Hepatic stellate cell (primary cell): ENCODE results near the gene ATP12A.

ENCODE experiments used
- DNase-seq: peaks from one replicate; pipeline ENCODE4 v3.0.0; 2011; ENCODE audit warnings: low spot score

The ATP12A gene

DNA sequence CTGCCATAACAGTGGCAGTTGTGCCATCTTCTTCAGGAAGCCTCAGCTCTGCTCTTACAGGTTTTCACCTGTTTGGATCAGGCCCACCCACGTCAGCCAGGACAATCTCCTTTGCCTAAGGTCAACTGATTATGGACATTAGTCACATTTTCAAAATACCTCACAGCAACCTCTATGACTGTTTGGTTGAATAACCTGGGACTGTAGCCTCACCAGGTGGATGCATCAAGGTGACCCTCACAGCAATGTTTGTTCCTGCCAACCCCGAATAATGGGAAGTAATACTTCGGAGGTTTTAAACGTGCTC is 17.2 kb upstream of the ATP12A start:
- DNase-seq = no peak

DNA sequence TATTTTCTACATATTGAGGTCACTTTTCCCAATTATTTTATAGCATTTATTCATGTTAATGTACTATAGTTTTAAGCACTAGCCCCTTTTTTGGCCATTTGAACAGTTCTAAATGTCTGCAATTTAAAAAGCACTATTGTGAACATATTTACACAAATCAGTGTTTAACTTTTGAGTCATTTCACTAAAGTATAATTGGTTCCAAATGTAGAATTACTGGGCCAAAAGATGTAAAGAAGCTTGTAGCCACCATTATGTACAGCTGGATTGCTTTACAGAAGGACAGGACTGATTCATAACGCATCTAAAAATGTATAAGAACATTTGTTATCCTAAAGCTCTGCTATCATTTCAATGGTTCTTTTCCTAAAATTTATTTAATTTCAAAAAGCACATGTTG is 16.6 kb upstream of the ATP12A start:
- no peak for DNase-seq

DNA sequence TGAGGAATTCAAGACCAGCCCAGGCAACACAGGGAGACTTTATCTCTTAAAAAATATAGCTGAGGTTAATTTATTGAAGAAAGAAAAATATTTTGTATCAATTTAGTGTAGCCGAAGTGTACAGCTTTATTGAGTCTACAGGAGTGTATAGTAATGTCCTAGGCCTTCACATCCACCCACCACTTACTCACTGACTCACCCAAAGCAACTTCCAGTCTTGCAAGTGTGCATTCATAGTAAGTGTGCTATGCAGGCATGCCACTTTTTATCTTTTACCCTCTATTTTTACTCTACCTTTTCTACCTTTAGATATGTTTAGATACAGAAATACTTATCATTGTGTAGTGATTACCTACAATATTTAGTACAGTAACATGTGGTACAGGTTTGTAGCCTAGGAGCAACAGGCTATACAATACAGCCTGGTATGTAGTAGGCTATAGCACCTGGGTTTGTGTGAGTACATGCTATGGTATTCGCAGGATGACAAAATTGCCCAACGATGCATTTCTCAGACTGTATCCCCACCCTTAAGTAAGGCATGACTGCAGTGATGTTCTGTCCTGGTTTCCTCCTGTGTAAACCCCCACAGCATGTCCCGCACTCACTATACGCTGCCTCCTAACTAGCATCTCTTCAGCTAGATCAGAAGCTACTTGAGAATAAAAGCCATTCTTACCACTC is 15.3 kb upstream of the ATP12A start:
- DNase-seq = no peak

DNA sequence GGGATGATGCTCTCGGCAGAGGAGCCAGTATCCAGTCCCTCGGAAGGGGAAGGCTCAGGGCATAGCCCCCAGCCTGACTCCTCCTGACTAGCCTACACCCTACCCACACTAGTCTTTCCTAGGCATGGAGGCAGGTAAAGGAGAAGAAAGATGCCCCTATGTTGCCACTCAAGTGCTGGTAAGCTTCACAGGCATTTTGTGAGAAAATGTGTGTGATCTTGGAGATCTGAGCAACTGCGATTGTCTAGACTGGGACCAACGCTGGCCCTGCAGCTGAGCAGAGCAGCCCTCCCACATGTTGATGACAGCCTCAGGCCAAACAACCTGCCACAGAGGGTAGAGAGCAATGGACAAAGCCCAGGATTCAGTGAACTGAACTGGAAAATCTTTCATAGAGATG is 11.7 kb upstream of the ATP12A start:
- DNase-seq = no peak

DNA sequence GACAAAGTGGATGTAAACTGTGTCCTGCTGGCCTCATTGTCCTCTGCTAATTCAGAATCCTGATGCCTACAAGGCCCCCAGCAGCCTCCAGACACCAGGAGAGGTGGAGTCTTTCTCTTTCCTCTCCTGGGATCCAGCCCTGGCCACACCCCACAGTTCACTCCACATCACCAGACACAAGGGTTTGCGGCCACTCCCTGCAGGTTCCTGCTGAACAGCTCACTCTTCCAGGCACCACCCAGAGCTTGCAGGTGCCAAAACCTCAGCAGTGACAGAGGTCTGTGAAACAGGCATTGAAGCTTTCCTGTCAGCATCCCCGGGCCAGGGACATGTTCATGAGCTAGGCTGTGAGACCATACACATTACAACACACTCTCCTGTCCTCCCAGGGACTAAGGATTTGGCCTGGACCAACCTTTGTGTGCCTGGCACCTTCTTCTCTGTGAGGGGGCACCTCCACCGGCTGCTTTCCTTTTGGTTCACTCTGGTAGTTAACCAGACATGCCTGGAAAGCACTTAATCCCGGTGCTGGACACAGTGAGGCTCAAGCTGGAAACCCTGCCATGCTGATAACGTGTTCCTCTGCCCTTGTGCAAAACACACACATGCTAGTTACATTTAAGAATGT is 11.1 kb upstream of the ATP12A start:
- no peak for DNase-seq

DNA sequence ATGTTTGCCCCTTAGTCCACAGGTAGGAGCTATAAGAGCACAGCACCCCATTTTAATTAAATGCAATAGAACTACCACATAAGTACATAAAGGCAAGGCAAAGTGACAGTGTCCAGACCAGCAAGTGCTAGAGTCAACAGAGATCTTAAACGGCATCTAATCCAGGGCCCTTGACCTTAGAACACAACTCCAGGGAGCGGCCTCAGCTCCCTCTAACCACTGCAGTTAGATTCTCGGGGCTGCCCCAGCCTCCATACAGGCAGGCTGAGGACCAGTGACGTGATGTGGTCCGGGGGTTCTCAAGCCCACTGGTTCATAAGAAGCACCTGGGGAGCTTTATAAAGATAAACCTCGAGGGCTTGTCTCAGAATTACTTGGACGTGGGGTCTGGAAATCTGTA is 10.0 kb upstream of the ATP12A start:
- DNase-seq = no peak

DNA sequence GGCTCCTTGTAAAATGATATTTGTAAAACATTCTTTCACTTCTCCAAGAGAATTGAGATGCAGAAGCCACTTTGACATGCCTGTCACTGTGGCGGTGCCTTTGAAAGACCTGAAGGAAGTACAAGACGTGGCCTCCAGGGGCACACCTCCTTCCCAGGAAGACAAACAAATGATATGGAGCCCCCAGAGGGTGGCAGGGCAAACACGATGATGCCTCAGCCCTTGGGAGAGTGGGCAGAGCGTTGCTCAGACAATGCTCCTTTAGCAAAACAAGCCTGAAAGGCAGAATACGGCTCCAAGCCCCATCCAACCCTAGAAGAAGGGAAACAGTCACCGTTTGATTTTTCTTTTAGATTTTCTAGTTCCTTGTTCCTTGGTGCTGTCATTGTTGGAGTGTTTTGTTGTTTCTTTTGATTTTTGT is 9.2 kb upstream of the ATP12A start:
- DNase-seq = no peak

DNA sequence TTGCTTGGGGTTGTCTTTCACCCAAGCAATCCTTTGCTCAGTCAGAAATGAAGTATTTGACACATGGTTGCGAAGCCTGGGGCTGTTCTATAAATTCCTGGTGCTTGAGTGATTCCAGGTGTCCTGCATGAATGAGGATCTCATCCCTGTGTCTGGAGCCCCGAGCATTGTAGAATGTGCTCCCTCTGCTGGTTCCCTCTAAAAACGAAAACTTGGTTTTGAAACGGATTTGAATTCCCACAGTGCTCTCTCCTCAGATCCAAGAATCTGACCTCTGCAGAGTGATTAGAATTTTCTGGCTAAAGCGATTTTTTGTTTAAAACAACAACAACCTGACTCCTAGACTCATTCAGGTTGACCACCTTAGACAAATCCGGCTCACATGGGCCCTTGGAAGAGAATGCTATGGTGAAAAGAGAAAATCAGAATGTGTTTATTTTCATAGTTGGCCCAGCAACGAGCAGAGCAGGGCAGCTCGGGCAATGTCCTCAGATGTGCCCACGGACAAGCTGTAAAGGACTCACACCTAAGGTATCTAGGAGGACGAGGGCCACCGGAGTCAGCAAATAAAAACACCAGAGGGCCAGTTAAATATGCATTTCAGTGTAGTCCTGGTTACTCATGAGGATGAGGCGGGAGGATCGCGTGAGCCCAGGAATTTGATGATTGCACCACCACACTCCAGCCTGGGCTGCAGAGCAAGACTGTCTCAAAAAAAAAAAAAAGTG is 8.7 kb upstream of the ATP12A start:
- DNase-seq = peak; percentile 77

DNA sequence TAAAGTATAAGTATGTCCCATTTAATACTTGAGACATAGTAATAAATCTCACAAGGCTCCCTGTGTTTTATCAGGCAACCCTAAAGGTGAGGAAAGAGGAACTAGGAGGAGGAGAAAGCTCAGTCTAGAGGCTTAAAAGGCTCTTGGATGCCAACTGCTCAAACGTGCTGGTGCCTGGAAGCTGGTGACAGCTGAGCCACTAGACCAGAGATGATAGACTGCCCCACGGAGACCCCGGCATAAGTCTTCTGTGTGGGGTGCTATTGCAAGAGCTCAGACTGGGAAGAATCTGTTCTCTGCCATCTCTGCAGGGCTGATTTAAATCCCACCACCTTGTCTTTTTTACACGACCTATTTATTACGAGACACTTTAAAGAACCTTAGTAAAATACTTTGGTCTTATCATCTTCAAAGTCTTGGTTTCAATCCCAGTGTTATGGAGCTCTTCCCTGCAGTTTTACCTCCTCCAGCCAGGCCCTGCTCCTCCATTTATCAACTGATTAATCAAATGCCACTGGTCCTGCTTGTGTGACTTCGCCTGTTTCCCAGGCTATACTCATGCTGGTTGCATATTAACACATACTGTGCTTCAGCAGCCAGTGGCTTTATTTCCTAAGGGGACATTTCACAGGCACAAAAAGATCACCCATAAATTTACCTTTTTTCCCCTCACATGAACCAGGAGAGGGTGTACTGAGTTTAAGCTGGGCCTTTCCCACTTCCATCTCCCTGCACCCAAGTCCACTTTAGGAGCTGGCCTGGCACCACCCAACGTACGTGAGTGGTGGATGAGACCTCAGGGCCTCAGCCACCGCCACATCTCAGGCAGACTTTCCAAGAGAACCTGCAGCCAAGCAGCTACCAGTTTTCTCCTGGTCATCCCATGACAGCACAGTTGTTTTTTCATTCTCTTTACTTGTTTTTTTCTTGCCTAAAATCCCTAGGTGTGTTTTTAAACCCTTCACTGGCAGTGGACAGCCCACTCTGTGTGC is 7.8 kb upstream of the ATP12A start:
- no peak for DNase-seq

DNA sequence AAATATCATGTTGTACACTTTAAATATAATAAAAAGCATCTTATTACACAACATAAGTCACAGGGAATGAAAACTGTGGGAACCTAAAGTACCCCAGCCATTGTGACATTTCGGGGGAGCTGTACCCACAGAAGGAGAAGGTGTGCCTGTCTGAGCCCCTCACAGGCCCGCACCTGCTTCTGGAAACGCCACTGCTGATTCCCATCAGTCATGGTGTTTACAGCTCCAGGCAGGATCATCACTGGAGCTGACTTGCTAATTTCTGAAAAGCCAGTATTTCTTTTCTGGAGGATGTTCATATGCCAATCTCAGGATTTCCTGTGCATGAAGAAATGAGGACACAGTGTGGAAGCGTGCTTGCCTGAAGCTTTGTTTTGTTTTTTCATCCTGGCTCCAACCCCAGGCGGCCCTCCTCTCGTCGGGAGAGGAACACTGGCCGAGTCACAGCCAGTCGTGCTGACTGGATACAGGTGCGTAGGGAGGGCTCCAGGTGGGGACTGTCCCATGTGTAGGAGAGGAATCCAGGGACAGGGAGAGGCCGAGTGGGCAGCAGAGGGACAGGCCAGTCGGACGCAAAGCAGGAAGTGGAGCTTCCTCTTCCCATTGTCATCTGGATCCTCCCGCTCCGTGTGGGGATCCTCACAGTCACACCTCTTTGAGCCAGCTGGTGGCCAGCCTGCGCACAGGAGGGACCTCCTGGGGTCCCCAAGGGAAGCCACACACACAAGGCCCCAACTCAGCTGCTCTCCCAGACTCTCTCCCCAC is 4.2 kb upstream of the ATP12A start:
- no peak for DNase-seq

DNA sequence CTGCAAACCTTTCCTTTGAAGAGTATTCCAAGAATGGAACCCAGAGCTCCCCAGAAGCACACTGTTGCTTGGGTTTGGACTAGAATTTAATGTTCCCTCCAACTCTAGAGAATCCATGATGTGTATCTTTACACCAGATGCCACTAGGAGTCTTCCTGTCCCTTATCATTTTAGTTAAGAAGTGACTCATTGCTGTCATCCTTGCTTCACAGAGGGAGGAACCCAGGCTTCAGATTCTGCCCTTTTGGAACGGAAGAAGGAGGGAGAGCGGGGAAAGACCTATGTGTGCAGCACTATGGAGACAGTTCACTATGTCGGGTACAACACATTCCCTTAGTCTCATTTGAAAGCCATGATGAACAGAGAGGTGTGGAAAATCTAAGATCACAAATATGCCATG is 2.1 kb upstream of the ATP12A start:
- no peak for DNase-seq

DNA sequence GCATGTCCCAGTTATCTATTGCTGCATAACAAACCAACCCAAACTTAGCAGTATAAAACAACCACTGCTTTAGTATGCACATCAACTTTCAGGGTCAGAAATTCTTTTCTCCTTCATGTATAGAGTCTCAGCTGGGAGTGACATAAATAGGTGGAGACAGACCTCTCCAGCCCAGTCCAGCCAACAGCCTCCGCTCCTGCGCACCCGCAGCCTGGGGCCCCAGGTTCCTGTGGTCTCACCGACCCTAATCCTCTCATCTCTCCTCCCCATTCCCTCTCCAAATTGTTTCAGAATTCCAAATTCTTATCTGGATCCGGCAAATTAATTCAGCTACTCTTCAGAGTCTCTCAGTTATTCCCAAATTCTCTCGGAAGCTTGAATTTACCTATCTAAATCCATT is 522 bp upstream of the ATP12A start:
- no peak for DNase-seq

DNA sequence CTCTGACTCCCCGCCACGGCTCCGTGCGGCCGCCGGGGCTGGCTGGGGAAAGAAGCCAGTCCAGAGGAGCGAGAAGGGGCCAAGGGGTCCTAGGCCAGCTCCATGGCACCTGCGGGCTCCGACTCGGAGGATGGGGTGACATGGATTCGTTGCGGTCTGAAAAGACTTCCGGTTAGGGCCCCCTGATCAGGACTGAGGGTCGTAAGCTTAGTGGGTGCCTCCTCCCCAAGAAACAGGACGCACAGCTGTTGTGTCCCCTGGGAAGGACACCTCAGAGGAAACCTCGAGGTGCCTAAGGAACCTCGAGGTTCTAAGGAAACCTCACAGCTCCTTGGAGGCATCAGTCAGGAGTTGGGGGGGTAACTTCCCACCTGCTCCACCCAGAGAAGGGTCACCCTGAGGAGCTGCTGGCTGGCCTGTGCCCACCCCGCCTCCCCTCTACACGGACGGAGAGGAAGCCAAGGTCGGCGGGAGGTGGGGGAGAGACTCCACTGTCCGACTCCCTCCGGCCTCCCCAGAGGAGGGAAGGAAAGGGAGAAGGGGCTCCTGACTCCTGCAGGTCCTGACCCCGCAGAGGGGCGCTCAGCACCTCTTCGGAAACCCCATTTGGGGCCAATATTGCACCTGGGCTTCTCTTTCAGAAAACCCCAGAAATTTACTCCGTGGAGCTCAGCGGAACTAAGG is 855 bp downstream of the ATP12A start:
- DNase-seq = no peak

DNA sequence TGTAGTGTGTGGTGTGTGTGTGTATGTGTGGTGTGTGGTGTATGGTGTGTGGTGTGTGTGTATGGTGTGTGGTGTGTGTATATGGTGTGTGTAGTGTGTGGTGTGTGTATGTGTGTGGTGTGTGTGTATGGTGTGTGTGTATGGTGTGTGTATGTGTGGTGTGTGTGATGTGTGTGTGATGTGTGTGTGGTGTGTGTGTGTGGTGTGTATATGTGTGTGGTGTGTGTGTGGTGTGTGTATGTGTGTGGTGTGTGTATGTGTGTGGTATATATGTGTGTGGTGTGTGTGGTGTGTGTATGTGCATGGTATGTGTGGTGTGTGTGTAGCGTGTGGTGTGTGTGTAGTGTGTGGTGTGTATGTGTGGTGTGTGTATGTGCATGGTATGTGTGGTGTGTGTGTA is 1.7 kb downstream of the ATP12A start:
- no peak for DNase-seq

DNA sequence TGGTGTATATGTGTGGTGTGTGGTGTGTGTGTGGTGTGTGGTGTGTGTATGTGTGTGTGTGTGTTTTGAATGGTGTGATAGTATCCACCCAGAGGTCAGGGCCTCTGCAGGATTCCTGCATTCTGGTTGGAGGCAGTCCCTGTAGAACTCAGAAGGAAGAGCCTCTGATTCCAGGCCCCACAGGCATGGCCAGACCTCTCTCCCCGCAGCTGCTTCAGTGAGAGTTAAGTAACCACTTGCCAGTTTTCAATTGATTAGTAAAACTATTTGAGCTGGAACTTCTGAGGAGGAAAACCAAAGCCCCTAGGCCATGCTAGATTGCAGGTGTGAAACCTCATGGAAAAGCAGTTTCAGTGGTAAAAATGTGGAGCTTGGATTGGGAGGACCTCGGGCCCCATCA is 2.1 kb downstream of the ATP12A start:
- no peak for DNase-seq

DNA sequence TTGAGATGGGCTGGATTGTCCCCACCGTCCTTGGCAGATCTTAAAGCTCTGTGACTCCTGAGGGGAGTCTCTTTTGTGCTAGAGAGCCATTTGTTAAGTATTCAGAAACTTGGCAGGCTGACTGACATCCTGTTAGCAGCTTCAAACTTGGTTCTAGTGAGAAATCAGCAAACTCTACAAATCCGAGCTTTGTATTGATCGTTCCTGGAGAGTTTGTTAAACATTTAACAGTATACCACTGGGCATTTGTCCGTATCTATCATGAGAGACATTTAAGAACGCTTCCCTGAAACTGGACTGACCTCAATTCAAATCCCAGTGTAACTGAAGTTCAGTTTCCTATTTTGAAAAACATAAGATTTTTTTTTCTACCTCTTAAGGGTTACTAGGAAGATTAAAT is 3.1 kb downstream of the ATP12A start:
- DNase-seq = no peak

DNA sequence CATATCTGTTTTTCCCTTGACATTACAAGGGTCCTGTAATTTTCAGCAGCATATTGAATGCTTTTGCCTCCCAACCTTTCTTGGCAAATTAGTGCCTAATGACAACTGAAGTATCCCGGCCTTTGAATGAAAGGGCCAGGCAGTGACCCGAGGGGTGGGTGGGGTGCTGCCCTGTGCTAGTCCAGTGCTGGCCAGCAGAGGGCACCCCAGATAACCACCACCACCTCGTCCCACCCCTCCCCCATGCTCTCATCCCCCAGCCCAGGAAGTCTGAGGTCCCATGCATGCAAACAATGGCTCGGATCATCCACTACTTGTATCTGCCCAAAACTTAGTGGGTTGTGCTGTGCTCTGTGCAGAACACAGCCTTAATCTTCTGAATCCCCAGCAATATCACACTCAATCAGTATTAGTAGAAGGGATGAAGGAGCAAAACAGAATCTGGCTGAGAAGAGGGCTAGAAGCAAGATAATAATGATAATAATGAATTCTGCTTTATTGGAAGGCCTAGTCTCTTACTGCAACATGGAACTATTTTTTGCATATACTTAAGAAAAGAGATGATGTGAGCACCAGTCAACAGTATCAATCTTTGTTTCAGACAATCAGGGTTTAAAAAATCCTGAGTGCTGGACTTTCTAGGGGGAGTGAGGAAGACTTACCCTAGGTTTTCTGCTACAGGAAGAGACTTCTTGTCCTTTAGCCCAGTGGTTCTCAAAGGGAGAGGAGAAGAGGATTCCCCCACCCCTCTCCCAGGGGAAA is 3.8 kb downstream of the ATP12A start:
- DNase-seq = peak; percentile 65

DNA sequence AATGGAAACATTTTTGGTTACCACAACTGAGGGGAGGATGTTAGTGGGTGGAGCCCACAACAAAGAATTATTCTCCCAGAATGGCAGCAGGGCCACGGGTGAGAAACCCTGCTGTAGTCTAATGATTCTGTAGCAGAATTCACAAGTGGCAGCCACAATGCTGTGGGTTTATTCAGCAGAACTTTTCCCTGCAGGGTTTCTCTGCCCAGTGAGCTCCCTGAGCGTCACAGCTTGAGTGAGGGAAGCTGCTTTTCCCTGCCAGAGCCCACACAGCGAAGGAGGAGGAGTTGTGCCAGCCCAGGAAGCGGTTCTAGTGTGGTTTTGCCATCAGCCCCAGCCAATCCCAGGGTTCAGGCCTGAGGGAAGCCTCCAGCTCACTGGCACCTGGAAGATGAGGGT is 4.4 kb downstream of the ATP12A start:
- no peak for DNase-seq

DNA sequence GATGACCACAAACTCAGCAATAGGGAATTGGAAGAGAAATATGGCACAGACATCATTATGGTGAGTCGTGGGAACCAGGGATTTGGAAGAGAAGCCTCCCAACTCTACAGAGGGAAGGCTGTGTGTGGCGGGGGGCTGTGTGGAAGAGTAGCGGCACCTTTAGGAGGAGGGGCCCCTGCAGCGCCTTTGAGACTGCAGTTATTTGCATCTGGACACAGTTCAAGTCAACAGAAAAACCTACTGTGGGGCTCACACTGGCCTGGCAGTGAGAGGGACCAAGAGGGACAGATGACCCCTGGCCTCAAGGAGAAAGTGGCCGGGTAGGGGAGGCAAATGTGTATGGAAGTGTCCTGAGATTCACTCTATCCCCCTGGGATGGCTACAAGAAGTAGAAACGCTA is 5.1 kb downstream of the ATP12A start:
- no peak for DNase-seq

DNA sequence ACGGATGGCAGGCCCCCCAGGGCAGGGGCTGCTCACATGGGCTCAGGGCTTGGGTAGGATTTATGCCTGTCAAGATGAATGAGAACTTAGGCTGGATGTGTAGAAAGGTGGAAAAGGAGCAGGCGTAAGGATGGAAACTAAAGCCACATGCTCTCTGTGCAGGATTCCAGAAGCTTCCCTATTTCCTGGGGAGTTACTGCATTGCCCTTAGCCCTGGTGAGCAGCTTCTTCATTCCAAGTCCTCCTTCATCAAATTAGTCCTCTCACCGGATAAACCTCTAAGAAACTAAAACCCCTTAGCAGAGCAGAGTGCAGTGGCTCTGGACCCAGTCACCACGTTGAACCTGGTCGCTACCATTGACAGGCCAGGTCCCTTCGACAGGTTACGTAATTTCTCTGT is 7.4 kb downstream of the ATP12A start:
- DNase-seq = no peak
